ENCODE measurements around the gene MICAL2. TPM values are rescaled to one million over a fixed set of nuclear protein-coding genes. Genes with fewer than 3 reads are reported as not detected.

The MICAL2 gene
- total RNA-seq, 1 experiment from 2014 or later = 247 TPM

DNA sequence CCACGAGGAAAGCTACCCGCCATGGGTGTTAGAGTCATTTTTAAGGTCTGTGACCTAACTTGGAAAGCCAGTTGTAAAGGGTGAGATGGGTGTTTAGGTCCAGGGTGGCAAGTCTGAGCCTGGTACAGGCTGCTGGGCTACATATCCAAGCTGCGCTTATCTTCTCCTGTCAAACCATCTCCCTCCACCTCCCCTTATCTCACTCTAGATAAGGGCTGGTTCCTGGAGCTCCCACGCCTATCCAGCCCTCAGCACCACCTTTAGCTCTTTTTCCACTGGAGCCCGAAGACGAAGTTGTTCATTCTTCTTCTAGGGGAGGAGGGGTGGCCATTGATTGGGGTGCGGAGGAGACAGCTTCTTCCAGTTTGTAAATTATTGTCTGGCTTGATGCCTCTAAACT lies 48.5 kb downstream of the MICAL2 start:
- Mint-ChIP-seq H3K4me3 (ENCODE audit: unreplicated experiment) (peak overlapping the region; percentile 20), H3K36me3 (ENCODE audit: insufficient read depth, unreplicated experiment) (peaks cover 82% of the 10 kb centered on the region), H3K27ac (ENCODE audit: unreplicated experiment) (peak overlapping the region; percentile 83), H3K27me3 (ENCODE audit: insufficient read depth, unreplicated experiment) (no peaks in the 10 kb centered on the region), H3K4me1 (ENCODE audit: low read depth, unreplicated experiment) (peaks cover 57% of the 10 kb centered on the region), H3K9me3 (ENCODE audit: unreplicated experiment) (no peaks in the 10 kb centered on the region)
- ChIA-PET CTCF (interaction anchor here (0.7 to 1.6 kb wide), 8 partner anchors 16 to 106 kb away, joined by 3 to 5 read pairs (median 4); no protein-coding TSS in a partner anchor), POLR2A (interaction anchor here (1.0 to 1.4 kb wide), 2 partner anchors 16 to 40 kb away, joined by 3 to 5 read pairs; no protein-coding TSS in a partner anchor)
- no peak overlapping the region for H3K4me3 ChIP-seq (ENCODE audit: low read depth, low read length)
- no peaks in the 10 kb centered on the region for H3K9me3 ChIP-seq
- intact Hi-C loops (cut with micrococcal nuclease; ENCODE audit: unreplicated experiment) = loop anchor here (1.0 to 2.0 kb wide), 2 partner anchors 15 to 34 kb away; no protein-coding TSS in a partner anchor
- peaks cover 61% of the 10 kb centered on the region for H3K4me1 ChIP-seq
- TF ChIP-seq, protein P1, sequence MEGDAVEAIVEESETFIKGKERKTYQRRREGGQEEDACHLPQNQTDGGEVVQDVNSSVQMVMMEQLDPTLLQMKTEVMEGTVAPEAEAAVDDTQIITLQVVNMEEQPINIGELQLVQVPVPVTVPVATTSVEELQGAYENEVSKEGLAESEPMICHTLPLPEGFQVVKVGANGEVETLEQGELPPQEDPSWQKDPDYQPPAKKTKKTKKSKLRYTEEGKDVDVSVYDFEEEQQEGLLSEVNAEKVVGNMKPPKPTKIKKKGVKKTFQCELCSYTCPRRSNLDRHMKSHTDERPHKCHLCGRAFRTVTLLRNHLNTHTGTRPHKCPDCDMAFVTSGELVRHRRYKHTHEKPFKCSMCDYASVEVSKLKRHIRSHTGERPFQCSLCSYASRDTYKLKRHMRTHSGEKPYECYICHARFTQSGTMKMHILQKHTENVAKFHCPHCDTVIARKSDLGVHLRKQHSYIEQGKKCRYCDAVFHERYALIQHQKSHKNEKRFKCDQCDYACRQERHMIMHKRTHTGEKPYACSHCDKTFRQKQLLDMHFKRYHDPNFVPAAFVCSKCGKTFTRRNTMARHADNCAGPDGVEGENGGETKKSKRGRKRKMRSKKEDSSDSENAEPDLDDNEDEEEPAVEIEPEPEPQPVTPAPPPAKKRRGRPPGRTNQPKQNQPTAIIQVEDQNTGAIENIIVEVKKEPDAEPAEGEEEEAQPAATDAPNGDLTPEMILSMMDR (IDR thresholded peaks at IDR 0.05; ENCODE audit: insufficient read depth in 1 of 2, low read depth in 1 of 2, low read length in 1 of 2, severe bottlenecking in 1 of 2, unreplicated experiment in 1 of 2) = no peak
- H3K27me3 ChIP-seq (replicated peaks; ENCODE audit: control insufficient read depth, insufficient read depth, low read length) = no peaks in the 10 kb centered on the region
- BruUV-seq (replicated peaks) = no TSS peak
- peak; percentile 69 to 82 for DNase-seq
- H3K36me3 ChIP-seq (ENCODE audit: control insufficient read depth, insufficient read depth, low read length) = peaks cover 7% of the 10 kb centered on the region

DNA sequence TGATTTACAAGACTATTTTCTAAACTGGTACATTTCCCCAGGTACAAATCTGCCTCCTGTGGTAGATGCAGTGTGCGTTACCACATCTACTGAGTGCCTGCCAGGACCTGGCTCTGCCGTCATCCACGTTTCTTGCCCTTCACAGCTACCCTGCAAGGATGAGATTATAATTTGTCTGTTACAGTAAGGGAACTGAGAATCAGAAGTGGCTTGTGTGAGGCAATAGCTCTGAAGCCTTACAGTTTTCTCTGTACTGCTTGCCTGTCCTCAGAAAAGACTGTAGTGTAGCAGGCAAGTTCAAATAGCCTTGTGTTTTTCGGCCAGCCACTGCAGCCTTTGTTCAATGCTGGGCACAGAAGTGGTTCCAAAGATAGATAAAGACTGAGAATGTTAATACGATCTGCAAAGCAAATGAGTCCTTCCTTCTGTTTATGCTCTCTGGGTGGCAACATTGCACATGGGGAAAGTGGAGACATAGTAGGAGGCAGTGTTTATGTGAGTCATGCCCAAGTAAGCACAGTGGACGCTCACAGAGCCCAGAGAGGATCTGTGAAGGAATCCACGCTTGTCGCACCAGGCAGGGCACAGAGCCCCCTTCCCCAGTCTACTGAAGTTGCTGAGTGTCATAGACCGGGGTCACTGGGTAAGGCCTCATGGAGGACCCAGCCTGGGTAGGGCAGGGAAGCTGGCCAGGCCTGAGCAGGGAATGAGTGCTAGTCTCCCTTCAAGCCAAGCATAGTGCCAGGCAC lies 49.1 kb downstream of the MICAL2 start:
- H3K4me3 ChIP-seq (ENCODE audit: low read depth, low read length) = no peak overlapping the region
- DNase-seq = no peak
- Mint-ChIP-seq H3K4me1 (ENCODE audit: low read depth, unreplicated experiment) (peaks cover 63% of the 10 kb centered on the region), H3K36me3 (ENCODE audit: insufficient read depth, unreplicated experiment) (peaks cover 82% of the 10 kb centered on the region), H3K4me3 (ENCODE audit: unreplicated experiment) (no peak overlapping the region), H3K27me3 (ENCODE audit: insufficient read depth, unreplicated experiment) (no peaks in the 10 kb centered on the region), H3K9me3 (ENCODE audit: unreplicated experiment) (no peaks in the 10 kb centered on the region), H3K27ac (ENCODE audit: unreplicated experiment) (peak overlapping the region; percentile 83)
- BruUV-seq (replicated peaks) = TSS peak; percentile 78
- no peaks in the 10 kb centered on the region for H3K9me3 ChIP-seq
- TF ChIP-seq, protein P1 (IDR thresholded peaks at IDR 0.05; ENCODE audit: insufficient read depth in 1 of 2, low read depth in 1 of 2, low read length in 1 of 2, severe bottlenecking in 1 of 2, unreplicated experiment in 1 of 2) = no peak
- peaks cover 4% of the 10 kb centered on the region for H3K36me3 ChIP-seq (ENCODE audit: control insufficient read depth, insufficient read depth, low read length)
- POLR2A ChIA-PET = interaction anchor here (1.0 to 1.4 kb wide), 2 partner anchors 16 to 40 kb away, joined by 3 to 5 read pairs; no protein-coding TSS in a partner anchor
- H3K27me3 ChIP-seq (replicated peaks; ENCODE audit: control insufficient read depth, insufficient read depth, low read length) = no peaks in the 10 kb centered on the region
- CTCF ChIA-PET = interaction anchor here (0.7 to 1.6 kb wide), 8 partner anchors 16 to 106 kb away, joined by 3 to 5 read pairs (median 4); no protein-coding TSS in a partner anchor
- peaks cover 67% of the 10 kb centered on the region for H3K4me1 ChIP-seq
- intact Hi-C loops (cut with micrococcal nuclease; ENCODE audit: unreplicated experiment) = loop anchor here (1.0 to 5.0 kb wide), 3 partner anchors 15 to 123 kb away; no protein-coding TSS in a partner anchor

DNA sequence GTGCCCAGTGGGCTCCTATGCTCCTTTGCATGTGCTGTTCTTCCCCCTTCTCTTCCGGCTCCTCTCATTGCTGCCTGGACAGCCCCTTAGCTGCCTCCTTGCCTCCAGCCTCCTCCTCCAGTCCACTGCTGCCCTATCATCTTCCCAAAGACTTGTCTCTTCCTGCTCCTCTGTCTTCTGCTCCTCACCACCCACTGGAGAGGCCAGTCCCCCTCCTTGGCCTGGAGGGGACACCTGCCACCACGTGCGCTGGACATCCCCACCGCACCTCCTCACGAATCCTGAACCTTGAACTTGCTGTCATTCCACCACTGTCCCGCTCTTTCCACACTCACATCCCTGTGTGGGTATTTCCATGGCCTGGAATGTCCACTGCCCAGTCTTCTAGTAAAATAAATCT lies 49.8 kb downstream of the MICAL2 start:
- ChIA-PET CTCF (interaction anchor here (0.8 to 1.6 kb wide), 2 partner anchors 72 kb away, joined by 3 to 4 read pairs; no protein-coding TSS in a partner anchor), POLR2A (no interaction called here)
- Histone ChIP-seq H3K4me3 (ENCODE audit: low read depth, low read length) (no peak overlapping the region), H3K27me3 (replicated peaks; ENCODE audit: control insufficient read depth, insufficient read depth, low read length) (no peaks in the 10 kb centered on the region), H3K4me1 (peaks cover 72% of the 10 kb centered on the region), H3K9me3 (no peaks in the 10 kb centered on the region), H3K36me3 (ENCODE audit: control insufficient read depth, insufficient read depth, low read length) (peaks cover 2% of the 10 kb centered on the region)
- intact Hi-C loops (cut with micrococcal nuclease; ENCODE audit: unreplicated experiment) = loop anchor here (5.0 kb wide), 1 partner anchor 122 kb away; no protein-coding TSS in a partner anchor
- TF ChIP-seq, protein P1 (IDR thresholded peaks at IDR 0.05; ENCODE audit: insufficient read depth in 1 of 2, low read depth in 1 of 2, low read length in 1 of 2, severe bottlenecking in 1 of 2, unreplicated experiment in 1 of 2) = no peak
- Mint-ChIP-seq H3K4me1 (ENCODE audit: low read depth, unreplicated experiment) (peaks cover 65% of the 10 kb centered on the region), H3K36me3 (ENCODE audit: insufficient read depth, unreplicated experiment) (peaks cover 82% of the 10 kb centered on the region), H3K4me3 (ENCODE audit: unreplicated experiment) (no peak overlapping the region), H3K27me3 (ENCODE audit: insufficient read depth, unreplicated experiment) (no peaks in the 10 kb centered on the region), H3K9me3 (ENCODE audit: unreplicated experiment) (no peaks in the 10 kb centered on the region), H3K27ac (ENCODE audit: unreplicated experiment) (peak overlapping the region; percentile 83)
- BruUV-seq (replicated peaks) = no TSS peak
- DNase-seq = no peak

Measured in Caco-2 (cell line).